Activated CD8-positive, alpha-beta T cell treated with anti-CD3 and anti-CD28 coated beads for 36 hours (primary cell): ENCODE data around the gene MUTYH. TPM values are rescaled to one million over a fixed set of nuclear protein-coding genes. Genes with fewer than 3 reads are reported as not detected.

Source experiments
- ATAC-seq: fragments of 200-7000 bp; cut with Tn5 transposase; one replicate; pipeline ENCODE4 v1.10.0; 2021; ENCODE audit warnings: mild to moderate bottlenecking, moderate library complexity
- CTCF ChIA-PET: fragments of 350-600 bp; sonication (Branson Sonifier 250); formaldehyde crosslinking; loops from one replicate; lab custom pipeline; 2021; ENCODE audit warnings: antibody characterized with exemption; lab: Charles Lee
- POLR2A ChIA-PET: fragments of 350-600 bp; sonication (Branson Sonifier 250); formaldehyde crosslinking; loops from one replicate; lab custom pipeline; 2021; ENCODE audit warnings: antibody characterized with exemption; lab: Charles Lee
- DNase-seq: peaks from one replicate; pipeline ENCODE4 v3.0.0-alpha.2; 2020
- H3K27ac Mint-ChIP-seq: one replicate; pipeline ENCODE4 v1.8.0; 2021; ENCODE audit warnings: mild to moderate bottlenecking, mixed read lengths
- H3K27me3 Mint-ChIP-seq: one replicate; pipeline ENCODE4 v1.8.0; 2021; ENCODE audit warnings: mixed read lengths
- H3K36me3 Mint-ChIP-seq: one replicate; pipeline ENCODE4 v1.8.0; 2021; ENCODE audit warnings: low read depth, mixed read lengths
- H3K4me1 Mint-ChIP-seq: one replicate; pipeline ENCODE4 v1.8.0; 2021; ENCODE audit warnings: low read depth, mixed read lengths
- H3K4me3 Mint-ChIP-seq: one replicate; pipeline ENCODE4 v1.8.0; 2021; ENCODE audit warnings: mild to moderate bottlenecking, moderate library complexity, mixed read lengths
- H3K9me3 Mint-ChIP-seq: one replicate; pipeline ENCODE4 v1.8.0; 2021; ENCODE audit warnings: mixed read lengths
- CTCF ChIP-seq: fragments of 200-600 bp; IDR thresholded peaks from one replicate; pipeline ENCODE4 v1.8.0; 2022; ENCODE audit warnings: antibody characterized with exemption, mild to moderate bottlenecking
- intact Hi-C: fragments of 100-400 bp; cut with micrococcal nuclease; formaldehyde crosslinking; loops from one replicate; pipeline ENCODE4 v1.10.0; 2022
- total RNA-seq, 2 experiments: library from RNA; stranded (reverse); gene quantifications; one replicate each; pipeline ENCODE4 v1.2.3, GENCODE V29; 2021

Gene MUTYH
- total RNA-seq, 2 experiments from 2014 or later: 51.4 to 54.5 TPM

GRCh38 chr1:45340816-45341466, 701 bp upstream of the MUTYH start:
- Mint-ChIP-seq H3K36me3 (peaks cover 67% of the 10 kb centered on the region), H3K9me3 (peaks cover 3% of the 10 kb centered on the region), H3K4me3 (peak overlapping the region; percentile 99), H3K27me3 (no peaks in the 10 kb centered on the region), H3K27ac (peak overlapping the region; percentile 99), H3K4me1 (peaks cover 30% of the 10 kb centered on the region)
- TF ChIP-seq CTCF: no peak
- DNase-seq (peak; percentile 40), ATAC-seq (no peak)
- POLR2A ChIA-PET: interaction anchor here (0.6 to 16.0 kb wide), 26 partner anchors 9 to 618 kb away, joined by 3 to 238 read pairs (median 5); partner anchors contain the start of genes BTBD19, CCDC163, EIF2B3 and HECTD3
- CTCF ChIA-PET: interaction anchor here (1.1 to 3.1 kb wide), 12 partner anchors 14 to 329 kb away, joined by 3 to 21 read pairs (median 8); partner anchors contain the start of genes CCDC163, HECTD3, HPDL and MMACHC
- intact Hi-C loops: loop anchor here (10.0 kb wide), 1 partner anchor 244 kb away; the partner anchor contains the start of gene NASP

GRCh38 chr1:45337630-45338325, 2.5 kb downstream of the MUTYH start:
- intact Hi-C loops: loop anchor here (5.0 kb wide), 1 partner anchor 35 kb away; no protein-coding TSS in a partner anchor
- Mint-ChIP-seq H3K36me3 (peaks cover 57% of the 10 kb centered on the region), H3K27ac (no peak overlapping the region), H3K27me3 (no peaks in the 10 kb centered on the region), H3K4me1 (peaks cover 43% of the 10 kb centered on the region), H3K9me3 (peaks cover 3% of the 10 kb centered on the region), H3K4me3 (peak overlapping the region; percentile 99)
- POLR2A ChIA-PET: interaction anchor here (1.0 to 16.0 kb wide), 5 partner anchors 10 to 606 kb away, joined by 3 to 238 read pairs (median 36); partner anchors contain the start of genes HPDL and PRDX1
- DNase-seq: no peak
- no peak for TF ChIP-seq CTCF
- CTCF ChIA-PET: interaction anchor here (1.2 kb wide), 1 partner anchor 156 kb away, joined by 3 read pairs; no protein-coding TSS in a partner anchor
- ATAC-seq: no peak

DNA sequence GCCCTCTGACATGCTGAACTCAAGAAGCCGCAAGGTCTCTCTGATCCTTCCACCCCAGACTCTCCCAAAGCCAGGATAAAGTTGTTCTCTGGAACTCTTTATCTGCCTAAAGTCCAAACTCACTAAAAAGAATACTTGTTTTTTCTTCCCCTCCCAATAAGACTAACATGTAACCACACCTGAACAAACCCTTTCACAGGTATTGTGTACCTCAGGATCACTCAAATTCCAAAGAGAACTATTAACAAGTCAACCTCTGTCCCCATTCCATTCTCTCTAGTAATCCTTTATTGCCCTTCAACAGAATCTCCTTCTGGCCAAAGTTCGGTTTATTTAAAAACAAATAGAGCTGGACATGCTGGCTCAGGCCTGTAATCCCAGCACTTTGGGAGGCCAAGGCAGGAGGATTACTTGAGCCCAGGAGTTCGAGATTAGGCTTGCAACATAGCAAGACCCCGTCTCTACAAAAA, 4.3 kb downstream of the MUTYH start:
- ChIA-PET CTCF (interaction anchor here (0.8 kb wide), 1 partner anchor 29 kb away, joined by 4 read pairs; no protein-coding TSS in a partner anchor), POLR2A (interaction anchor here (1.7 to 16.0 kb wide), 2 partner anchors 8 kb away, joined by 7 to 238 read pairs; partner anchors contain the start of gene HPDL)
- intact Hi-C loops: loop anchor here (5.0 kb wide), 1 partner anchor 34 kb away; no protein-coding TSS in a partner anchor
- Mint-ChIP-seq H3K9me3 (peaks cover 3% of the 10 kb centered on the region), H3K4me3 (no peak overlapping the region), H3K27me3 (no peaks in the 10 kb centered on the region), H3K36me3 (peaks cover 43% of the 10 kb centered on the region), H3K27ac (no peak overlapping the region), H3K4me1 (peaks cover 31% of the 10 kb centered on the region)
- no peak for TF ChIP-seq CTCF
- ATAC-seq (no peak), DNase-seq (no peak)

DNA sequence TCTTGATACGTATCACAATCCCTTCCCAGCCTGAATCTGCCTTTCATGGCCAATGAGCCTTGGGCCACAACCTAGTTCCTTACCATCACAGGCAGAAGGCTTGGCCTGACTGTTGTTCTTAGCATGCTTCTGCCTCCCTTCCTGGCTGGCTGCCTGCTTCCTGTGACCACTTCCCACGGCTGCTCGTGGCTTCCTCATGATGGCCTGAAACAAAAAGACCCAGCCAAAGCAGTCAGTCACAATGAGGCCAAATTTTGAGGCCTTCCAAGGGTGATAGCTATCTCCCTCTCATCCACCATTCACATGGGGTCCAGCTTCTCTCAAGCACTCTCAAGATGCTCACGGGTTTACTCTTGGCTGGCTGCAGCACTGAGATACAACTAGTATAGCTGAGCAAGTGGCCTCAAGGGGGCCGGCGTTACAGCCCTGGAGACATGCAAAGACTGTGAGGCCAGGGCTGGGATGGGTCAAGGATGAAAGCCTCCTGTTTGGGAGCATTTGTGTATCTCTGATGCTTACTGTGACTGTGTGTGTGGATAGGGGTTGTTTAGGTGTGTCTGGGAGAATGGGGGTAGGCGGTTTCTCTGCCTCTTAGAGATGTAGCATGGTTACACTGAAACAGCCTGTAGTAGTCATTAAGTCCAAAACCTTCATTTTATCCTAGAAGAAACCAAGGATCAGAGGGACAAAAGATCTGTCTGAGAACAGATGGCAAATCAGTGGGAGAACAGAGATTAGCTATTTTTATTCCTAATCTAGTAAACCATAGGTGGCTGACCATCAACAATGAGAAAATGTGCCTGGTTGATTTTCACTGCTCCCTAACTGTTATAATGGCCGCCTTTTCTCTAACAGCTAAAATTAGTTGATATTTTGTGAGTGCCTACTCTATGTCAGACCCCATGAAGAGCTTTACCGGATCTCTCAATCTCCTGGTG, 5.7 kb downstream of the MUTYH start:
- CTCF ChIA-PET: interaction anchor here (0.8 to 1.6 kb wide), 4 partner anchors 28 to 236 kb away, joined by 3 to 5 read pairs (median 4); no protein-coding TSS in a partner anchor
- intact Hi-C loops: loop anchor here (5.0 kb wide), 1 partner anchor 32 kb away; no protein-coding TSS in a partner anchor
- Mint-ChIP-seq H3K36me3 (peaks cover 40% of the 10 kb centered on the region), H3K9me3 (peaks cover 3% of the 10 kb centered on the region), H3K27me3 (no peaks in the 10 kb centered on the region), H3K27ac (peak overlapping the region; percentile 74), H3K4me1 (peaks cover 34% of the 10 kb centered on the region), H3K4me3 (no peak overlapping the region)
- no peak for TF ChIP-seq CTCF
- ATAC-seq (no peak), DNase-seq (no peak)
- POLR2A ChIA-PET: interaction anchor here (1.1 to 16.0 kb wide), 3 partner anchors 7 to 14 kb away, joined by 3 to 238 read pairs (median 7); partner anchors contain the start of gene HPDL
